ENCODE results near the gene PPP1R14D. TPM values are rescaled to one million over a fixed set of nuclear protein-coding genes. Genes with fewer than 3 reads are reported as not detected.

The PPP1R14D gene
- total RNA-seq, 1 donor = not detected

GRCh38 chr15:40766194-40766815 is 62.2 kb downstream of the PPP1R14D start:
- DNase-seq (ENCODE audit: low read depth in 2 of 3, low spot score in 2 of 3) = no peak

Small RNAs within 50 kb of the gene (small RNA-seq; reads per million reads assigned to genes)
- not detected for gene AC025166.1

Other genes starting within 250 kb of the PPP1R14D start
- gene KNL1, start 234.5 kb downstream of the PPP1R14D start, total RNA-seq = 1.3 TPM
- gene RAD51, start 133.5 kb downstream of the PPP1R14D start, total RNA-seq = 4.6 TPM
- 18.9 TPM for gene RMDN3, start 73.5 kb downstream of the PPP1R14D start, total RNA-seq
- gene GCHFR, start 64.6 kb downstream of the PPP1R14D start, total RNA-seq = 25.3 TPM
- gene C15orf62, start 58.7 kb downstream of the PPP1R14D start, total RNA-seq = 1.1 TPM
- 32.3 TPM for gene ZFYVE19, start 21.6 kb downstream of the PPP1R14D start, total RNA-seq
- 21.8 TPM for gene DNAJC17, start 21.2 kb downstream of the PPP1R14D start, total RNA-seq
- 60.3 TPM for gene SPINT1, start 15.3 kb upstream of the PPP1R14D start, total RNA-seq
- gene RHOV, start 45.5 kb upstream of the PPP1R14D start, total RNA-seq = 0.27 TPM
- 47.4 TPM for gene VPS18, start 65.7 kb upstream of the PPP1R14D start, total RNA-seq
- under 0.01 TPM for gene DLL4, start 100.6 kb upstream of the PPP1R14D start, total RNA-seq
- 1.9 TPM for gene CHAC1, start 124.8 kb upstream of the PPP1R14D start, total RNA-seq

Measured in hematopoietic multipotent progenitor cell (in vitro differentiated cells).